IPS DF 6.9 (cell line): ENCODE measurements around the gene HOXD8.

Experiments used
- DNase-seq: peaks from one replicate; pipeline ENCODE4 v3.0.0-alpha.2; 2013; ENCODE audit warnings: low read depth, low spot score
- H3K27ac ChIP-seq: one replicate; pipeline ENCODE4 v1.5.1; 2013; ENCODE audit warnings: low read length, control low read depth
- H3K27me3 ChIP-seq: 2 replicates; pipeline ENCODE4 v1.6.1; 2013; ENCODE audit warnings: mild to moderate bottlenecking, low read length; ENCODE audit not compliant: control insufficient read depth, insufficient read depth
- H3K36me3 ChIP-seq: 2 replicates; pipeline ENCODE4 v1.6.1; 2013; ENCODE audit warnings: low read length; ENCODE audit not compliant: control insufficient read depth, insufficient read depth
- H3K4me1 ChIP-seq: 2 replicates; pipeline ENCODE4 v1.6.1; 2013; ENCODE audit warnings: low read length; ENCODE audit not compliant: control insufficient read depth, insufficient read depth
- H3K4me3 ChIP-seq: 2 replicates; pipeline ENCODE4 v1.5.1; 2013; ENCODE audit warnings: mild to moderate bottlenecking, low read length
- H3K9me3 ChIP-seq: 2 replicates; pipeline ENCODE4 v1.6.1; 2013; ENCODE audit warnings: low read length, inconsistent platforms; ENCODE audit not compliant: control insufficient read depth, insufficient read depth
- WGBS: extraction: QIAGEN DNeasy Blood & Tissue Kit; methylation state at CpG from one replicate; pipeline ENCODE4 v1.1.7; 2013; ENCODE audit warnings: mixed read lengths, missing lambda C conversion rate; ENCODE audit not compliant: insufficient read length, insufficient coverage; 5-methylcytosine and 5-hydroxymethylcytosine counted together

HOXD8 gene

DNA sequence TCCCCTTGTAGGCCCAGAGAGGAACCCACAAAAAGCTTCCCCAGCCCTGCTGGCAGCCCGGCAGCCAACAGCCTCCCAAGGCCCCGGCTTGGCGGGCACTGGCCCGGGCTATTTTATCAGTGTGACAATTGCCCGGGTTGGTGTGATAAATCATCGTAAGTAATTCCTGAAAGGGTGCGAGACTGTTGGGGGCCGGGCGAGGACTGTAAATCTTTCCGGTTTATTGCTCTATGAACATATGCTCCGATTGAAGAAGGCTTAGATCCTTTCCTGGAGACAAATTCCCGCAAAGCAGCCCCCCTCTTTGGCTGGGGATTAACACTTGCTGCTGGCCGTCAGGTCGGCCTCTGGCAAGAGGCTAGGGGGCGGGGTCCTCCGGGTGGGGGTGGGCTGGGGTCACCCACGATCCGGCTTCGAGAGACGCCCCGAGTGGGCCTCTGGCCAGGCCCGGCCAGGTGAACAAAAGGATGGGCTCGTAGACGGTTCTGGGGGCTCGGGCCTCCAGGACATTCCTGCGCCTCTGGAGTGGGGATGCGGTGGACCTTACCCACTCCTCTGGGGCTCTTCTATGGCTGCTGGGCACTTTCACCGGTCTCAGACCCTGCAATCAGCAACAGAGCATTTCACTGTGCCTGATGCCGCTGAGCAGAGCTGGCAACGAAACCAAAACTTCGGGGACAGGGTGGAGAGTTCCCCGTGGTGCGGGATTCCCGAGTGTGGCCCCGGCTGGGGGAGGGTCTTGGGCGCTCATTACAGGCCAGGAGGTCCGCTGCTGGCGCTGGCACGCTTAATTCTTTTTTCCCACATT is 29.6 kb downstream of the HOXD8 start:
- H3K9me3 ChIP-seq: no peaks in the 10 kb centered on the region
- H3K4me3 ChIP-seq: no peak overlapping the region
- peaks cover 99% of the 10 kb centered on the region for H3K27me3 ChIP-seq
- peaks cover 1% of the 10 kb centered on the region for H3K4me1 ChIP-seq
- H3K27ac ChIP-seq: no peak overlapping the region
- DNase-seq: no peak
- H3K36me3 ChIP-seq: no peaks in the 10 kb centered on the region
- no CpG with 5 or more reads among the region's 39 CpGs for WGBS

DNA sequence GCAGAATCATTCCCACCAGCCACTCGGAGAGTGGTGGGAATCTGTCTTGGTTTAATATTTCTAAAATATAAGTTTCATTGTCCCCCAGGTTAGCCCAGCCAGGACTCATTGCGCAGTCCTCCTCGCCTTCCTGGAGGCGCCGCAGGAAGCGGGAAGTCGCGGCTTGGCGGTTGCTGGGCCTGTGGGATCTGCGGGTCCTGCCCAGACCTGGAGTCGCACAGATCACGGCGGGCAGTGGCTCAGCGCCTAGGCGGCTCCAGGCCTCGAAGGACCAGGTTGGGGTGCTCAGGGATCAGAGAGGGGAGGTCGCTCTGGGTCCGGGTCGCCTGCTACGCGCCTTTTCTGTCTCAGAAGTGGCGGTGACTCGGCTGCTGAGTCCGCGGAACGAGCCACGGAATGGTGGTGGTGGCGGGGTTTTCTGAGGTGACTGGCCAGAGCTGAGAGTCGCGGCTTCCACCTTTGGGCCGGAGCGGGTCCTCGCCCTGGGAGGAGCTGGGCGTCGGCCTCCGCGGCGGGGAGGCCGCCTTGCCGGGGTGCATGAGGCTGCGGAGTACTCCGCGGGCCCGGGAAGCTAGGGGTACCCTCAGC is 30.3 kb downstream of the HOXD8 start:
- Histone ChIP-seq H3K27me3 (peaks cover 99% of the 10 kb centered on the region), H3K27ac (no peak overlapping the region), H3K4me3 (no peak overlapping the region), H3K36me3 (no peaks in the 10 kb centered on the region), H3K9me3 (no peaks in the 10 kb centered on the region), H3K4me1 (peaks cover 1% of the 10 kb centered on the region; the same call in 1 of the 2 replicates)
- DNase-seq: no peak
- no CpG with 5 or more reads among the region's 44 CpGs for WGBS

DNA sequence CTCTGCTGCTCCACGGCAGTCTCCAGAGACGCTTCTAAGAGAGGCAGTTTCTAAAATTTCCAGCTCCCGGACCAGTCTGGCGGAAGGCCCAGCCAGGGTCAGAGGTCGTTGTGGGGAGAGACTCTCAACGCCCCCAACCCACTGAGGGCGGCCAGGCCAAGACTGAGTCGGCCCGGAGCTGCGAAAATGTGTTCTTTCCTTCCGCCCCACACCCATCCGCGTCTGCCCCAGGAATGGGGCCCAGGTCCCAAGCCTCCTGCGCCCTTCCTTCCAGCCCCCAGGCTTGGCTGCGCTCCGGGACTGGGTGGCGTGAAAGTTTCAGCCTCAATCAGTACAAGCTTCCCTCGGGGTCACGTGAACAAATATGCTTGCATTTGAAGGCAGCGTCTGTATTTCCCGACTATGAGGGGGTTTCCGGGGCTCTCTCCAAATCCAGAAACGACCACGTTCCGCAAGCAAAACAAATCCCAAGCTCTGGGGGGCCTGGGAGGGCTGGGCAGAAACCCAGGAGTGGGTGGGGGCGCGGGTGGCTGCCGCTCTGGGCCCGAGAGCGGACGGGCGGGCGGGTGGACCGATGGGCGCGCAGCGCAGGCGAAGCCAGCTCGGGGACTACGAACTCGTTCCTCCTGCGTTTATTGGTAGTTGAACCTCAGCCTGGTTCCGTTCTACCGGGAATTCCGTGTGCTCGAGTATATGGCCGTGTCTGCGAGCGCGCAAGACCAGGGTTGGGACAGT is 30.9 kb downstream of the HOXD8 start:
- Histone ChIP-seq H3K4me3 (no peak overlapping the region), H3K4me1 (peaks cover 1% of the 10 kb centered on the region; the same call in 1 of the 2 replicates), H3K36me3 (no peaks in the 10 kb centered on the region), H3K27me3 (peaks cover 99% of the 10 kb centered on the region), H3K27ac (no peak overlapping the region), H3K9me3 (no peaks in the 10 kb centered on the region)
- no CpG with 5 or more reads among the region's 50 CpGs for WGBS
- no peak for DNase-seq

DNA sequence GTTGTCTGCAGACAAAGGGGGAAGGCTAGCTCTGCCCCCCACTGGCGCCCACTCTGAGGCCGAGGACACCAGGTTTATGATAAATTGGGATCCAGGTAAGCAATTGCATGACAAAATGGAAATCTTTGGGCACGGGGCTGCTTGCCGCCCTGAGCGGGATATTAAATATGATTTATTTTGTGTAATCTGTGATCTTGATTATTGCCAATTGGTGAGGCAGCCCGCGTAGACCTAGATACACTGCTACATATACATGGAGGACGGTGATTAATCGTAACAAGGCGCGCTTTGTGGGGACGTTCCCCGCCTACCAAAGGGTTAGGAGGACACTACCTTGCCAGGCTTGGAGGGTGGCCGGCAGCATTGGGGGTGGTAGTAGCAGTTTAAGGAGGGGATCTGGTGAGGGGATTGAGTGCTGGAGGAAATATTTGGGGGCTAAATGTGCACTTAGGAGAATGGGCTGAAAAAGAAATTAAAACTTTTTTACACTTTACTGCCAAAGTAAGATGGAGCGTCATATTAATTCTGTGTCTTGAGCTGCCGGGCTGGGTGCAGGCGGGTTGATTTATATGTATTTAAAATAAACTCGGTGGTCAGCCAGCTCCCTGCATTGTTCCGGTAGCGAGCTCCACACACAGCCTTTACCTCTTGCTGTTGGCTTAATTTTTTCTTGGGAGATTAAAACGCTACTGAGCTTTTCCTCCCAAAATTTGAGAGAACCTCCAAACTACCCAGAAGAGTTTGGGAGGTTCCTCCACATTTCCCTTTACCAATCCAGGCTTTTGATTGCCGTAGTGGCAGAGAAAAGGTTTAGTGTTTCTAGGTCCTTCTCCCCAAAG is 31.7 kb downstream of the HOXD8 start:
- no peaks in the 10 kb centered on the region for H3K36me3 ChIP-seq
- no peak for DNase-seq
- WGBS: no CpG with 5 or more reads among the region's 22 CpGs
- no peak overlapping the region for H3K27ac ChIP-seq
- no peaks in the 10 kb centered on the region for H3K9me3 ChIP-seq
- no peak overlapping the region for H3K4me3 ChIP-seq
- H3K27me3 ChIP-seq: peaks cover 99% of the 10 kb centered on the region
- peaks cover 1% of the 10 kb centered on the region; the same call in 1 of the 2 replicates for H3K4me1 ChIP-seq

DNA sequence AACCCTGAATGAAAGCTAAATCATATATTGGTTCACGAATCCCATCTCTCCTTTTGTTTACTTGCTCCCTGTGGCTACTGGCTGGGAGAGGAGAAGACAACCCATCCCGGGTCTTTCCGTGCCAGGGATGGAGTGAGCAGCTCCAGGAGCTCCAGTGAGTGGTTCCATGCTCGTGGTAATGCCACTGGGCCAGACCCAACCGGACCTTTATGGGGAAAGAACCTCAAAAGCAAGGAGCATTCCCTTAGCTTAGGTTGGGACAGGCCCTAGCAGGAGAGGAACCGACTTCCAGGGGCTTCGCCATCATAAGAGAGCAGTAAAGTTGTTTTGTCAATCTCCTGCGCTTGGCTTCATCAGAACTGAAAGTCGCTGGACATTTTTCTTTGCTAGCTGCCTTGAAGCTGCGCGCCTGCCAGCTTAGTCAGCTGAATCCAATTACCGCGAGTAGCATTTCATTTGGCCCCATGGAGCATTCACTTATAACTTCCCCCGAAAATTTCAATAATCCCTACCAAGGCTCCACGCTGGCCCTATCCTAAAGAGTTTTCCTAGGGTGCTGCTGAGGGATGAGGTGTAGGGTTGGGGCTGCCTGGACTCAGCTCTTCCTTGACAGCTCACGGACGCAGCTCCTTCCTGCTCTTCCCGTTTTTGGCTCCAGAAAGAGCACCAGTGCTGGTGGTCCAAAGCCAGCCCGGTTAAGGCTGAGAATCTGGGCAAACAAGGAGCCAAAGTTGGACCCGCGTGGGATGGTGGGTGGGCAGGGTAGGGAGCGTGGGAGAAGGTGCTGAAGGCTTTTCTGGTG is 32.5 kb downstream of the HOXD8 start:
- WGBS: no CpG with 5 or more reads among the region's 22 CpGs
- Histone ChIP-seq H3K4me1 (peaks cover 1% of the 10 kb centered on the region; the same call in 1 of the 2 replicates), H3K9me3 (no peaks in the 10 kb centered on the region), H3K36me3 (no peaks in the 10 kb centered on the region), H3K27me3 (peaks cover 98% of the 10 kb centered on the region), H3K4me3 (no peak overlapping the region), H3K27ac (no peak overlapping the region)
- DNase-seq: no peak

DNA sequence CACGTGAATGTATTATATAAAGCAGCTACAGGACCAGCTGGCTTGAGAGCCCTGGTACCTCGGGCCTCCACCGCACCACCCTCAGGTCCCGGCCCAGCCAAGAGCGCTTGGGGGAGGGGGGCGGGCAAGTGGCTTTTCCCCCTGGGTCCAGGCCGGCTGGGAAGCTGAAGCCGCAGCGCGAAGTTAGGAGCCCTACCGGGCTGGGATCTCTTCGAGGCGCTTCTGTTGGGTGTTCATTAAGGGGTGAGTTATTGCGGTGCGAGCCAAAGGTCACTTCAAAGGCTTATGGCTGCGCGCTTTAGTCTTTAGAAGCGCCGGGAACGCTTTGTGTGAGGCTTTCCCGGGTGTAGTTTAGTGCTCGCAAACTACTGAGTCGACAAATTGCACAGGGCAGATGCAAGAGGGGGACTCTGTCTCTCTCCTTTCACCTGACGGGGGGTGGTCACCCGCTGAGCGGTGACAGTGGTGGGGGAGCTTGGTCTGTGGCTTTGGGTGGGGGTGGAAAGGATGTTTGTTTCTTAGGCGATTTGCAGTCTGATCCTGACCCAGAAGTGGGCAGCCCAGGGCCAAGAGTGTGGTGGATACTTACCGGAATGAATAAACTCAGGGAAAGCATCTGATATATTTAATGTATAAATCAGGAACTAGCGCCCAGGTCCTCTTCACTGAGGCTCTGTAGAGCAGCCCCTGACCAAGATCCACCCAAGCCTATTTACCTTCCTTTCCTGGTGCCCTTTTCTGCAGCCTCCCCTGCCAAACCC is 33.6 kb downstream of the HOXD8 start:
- DNase-seq: no peak
- no peaks in the 10 kb centered on the region for H3K36me3 ChIP-seq
- H3K4me1 ChIP-seq: no peaks in the 10 kb centered on the region
- H3K9me3 ChIP-seq: no peaks in the 10 kb centered on the region
- peaks cover 96% of the 10 kb centered on the region for H3K27me3 ChIP-seq
- no CpG with 5 or more reads among the region's 29 CpGs for WGBS
- no peak overlapping the region for H3K27ac ChIP-seq
- no peak overlapping the region for H3K4me3 ChIP-seq

DNA sequence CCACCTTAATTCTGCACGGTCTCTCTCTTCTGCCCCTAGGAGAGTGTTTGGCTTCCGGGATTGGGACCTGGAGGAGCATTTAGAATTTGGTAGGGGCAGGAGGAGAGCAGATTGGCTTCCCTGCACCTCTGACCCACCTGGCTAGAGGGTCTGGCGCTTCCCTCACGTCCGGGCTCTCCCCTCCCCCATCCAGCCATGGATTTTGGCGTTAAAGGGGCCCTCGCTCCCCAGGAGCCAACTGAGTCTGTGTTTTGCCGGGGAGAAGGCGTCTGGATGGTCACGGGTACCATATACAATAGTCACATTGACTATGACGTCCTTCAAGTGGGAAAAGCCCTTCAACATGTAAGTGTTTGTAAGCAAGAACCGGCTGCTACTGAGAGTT is 34.2 kb downstream of the HOXD8 start:
- DNase-seq: no peak
- no CpG with 5 or more reads among the region's 12 CpGs for WGBS
- no peaks in the 10 kb centered on the region for H3K9me3 ChIP-seq
- peaks cover 95% of the 10 kb centered on the region for H3K27me3 ChIP-seq
- no peaks in the 10 kb centered on the region for H3K36me3 ChIP-seq
- H3K27ac ChIP-seq: no peak overlapping the region
- H3K4me1 ChIP-seq: no peaks in the 10 kb centered on the region
- no peak overlapping the region for H3K4me3 ChIP-seq

DNA sequence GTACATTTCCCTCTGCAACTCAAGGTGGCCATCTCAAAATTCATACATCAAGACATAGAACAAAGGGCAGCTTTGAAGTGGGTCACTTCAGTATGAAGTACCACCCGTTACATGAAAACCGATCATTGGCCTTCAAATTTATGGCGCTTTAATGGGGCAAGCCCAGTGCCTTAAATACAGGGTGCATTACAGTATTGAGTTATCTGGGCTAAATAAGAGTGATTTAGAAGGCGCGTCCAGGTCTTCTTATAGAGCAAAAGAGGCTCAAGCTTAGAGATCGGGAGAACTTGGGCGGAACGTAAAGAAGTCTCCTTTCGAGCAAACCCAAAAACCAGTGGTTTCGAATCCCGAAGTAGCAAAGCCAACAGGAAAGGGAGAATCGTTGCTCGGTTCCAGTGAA is 34.7 kb downstream of the HOXD8 start:
- no CpG with 5 or more reads among the region's 13 CpGs for WGBS
- Histone ChIP-seq H3K27ac (no peak overlapping the region), H3K27me3 (peaks cover 96% of the 10 kb centered on the region), H3K4me3 (no peak overlapping the region), H3K4me1 (no peaks in the 10 kb centered on the region), H3K36me3 (no peaks in the 10 kb centered on the region), H3K9me3 (no peaks in the 10 kb centered on the region)
- no peak for DNase-seq

DNA sequence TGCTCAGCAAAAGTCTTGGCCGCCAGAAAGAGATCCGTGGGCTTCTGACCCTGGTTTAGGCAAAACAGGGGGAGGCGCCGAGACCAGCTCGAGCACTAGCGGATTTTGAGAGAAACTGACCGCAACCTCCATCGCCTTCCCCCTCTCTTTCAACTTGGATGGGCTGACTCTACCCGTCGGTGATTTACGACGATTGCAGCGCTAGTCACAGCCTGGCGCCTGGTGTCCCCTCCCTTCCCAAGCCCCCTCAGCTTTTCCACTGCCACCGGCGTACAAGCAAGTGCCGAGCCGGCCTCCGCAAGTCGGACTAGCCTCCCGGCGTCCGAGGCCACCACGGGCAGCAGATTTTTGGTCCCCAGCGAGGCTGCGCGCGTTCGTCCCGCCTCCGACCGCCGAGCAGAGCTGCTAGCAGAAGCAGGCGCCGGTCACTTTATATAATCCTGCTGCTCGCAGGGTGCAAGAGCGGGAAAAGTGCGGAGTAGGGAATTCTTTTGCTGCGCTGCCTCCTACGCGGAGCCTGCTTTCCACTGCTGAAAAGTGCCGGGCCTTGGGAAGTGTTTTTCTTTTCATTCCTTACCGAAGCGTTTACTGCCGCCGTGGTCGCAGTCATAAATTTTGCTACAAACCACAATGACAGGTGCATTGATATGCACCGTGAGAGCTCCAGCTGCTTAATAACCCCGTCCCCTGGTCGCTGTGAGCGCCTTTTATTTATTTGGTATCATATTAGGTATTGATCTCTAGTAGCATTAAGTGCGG is 35.3 kb downstream of the HOXD8 start:
- Histone ChIP-seq H3K4me1 (no peaks in the 10 kb centered on the region), H3K9me3 (no peaks in the 10 kb centered on the region), H3K27ac (no peak overlapping the region), H3K36me3 (no peaks in the 10 kb centered on the region), H3K4me3 (no peak overlapping the region), H3K27me3 (peaks cover 95% of the 10 kb centered on the region)
- no peak for DNase-seq
- no CpG with 5 or more reads among the region's 52 CpGs for WGBS
